Mesodermal cell (in vitro differentiated cells): Measurements from ENCODE around the gene ZNF585A.

Experiments used
- H3K27ac ChIP-seq: 2 replicates; pipeline ENCODE4 v1.7.0; 2013; ENCODE audit warnings: mild to moderate bottlenecking, low read depth, low read length, moderate library complexity; ENCODE audit not compliant: severe bottlenecking
- H3K36me3 ChIP-seq: 2 replicates; pipeline ENCODE4 v1.7.1; 2013; ENCODE audit warnings: mild to moderate bottlenecking, low read length, moderate library complexity; ENCODE audit not compliant: control insufficient read depth, insufficient read depth
- H3K4me1 ChIP-seq: one replicate; pipeline ENCODE4 v1.7.1; 2013; ENCODE audit warnings: mild to moderate bottlenecking, low read length; ENCODE audit not compliant: insufficient read depth, control insufficient read depth, poor library complexity, severe bottlenecking
- H3K4me3 ChIP-seq: 2 replicates; pipeline ENCODE4 v1.7.0; 2013; ENCODE audit warnings: low read length, control low read depth, mild to moderate bottlenecking; ENCODE audit not compliant: insufficient read depth, poor library complexity, severe bottlenecking; ENCODE audit errors: extremely low read depth
- H3K9me3 ChIP-seq: 2 replicates; pipeline ENCODE4 v1.7.1; 2013; ENCODE audit warnings: mild to moderate bottlenecking, low read length, moderate library complexity; ENCODE audit not compliant: control insufficient read depth
- WGBS, 2 experiments: methylation state at CpG; one replicate each; pipeline ENCODE4 v1.1.5; 2013; ENCODE audit warnings: missing lambda C conversion rate in 2 of 2; ENCODE audit not compliant: insufficient coverage in 2 of 2; 5-methylcytosine and 5-hydroxymethylcytosine counted together

Gene ZNF585A

DNA sequence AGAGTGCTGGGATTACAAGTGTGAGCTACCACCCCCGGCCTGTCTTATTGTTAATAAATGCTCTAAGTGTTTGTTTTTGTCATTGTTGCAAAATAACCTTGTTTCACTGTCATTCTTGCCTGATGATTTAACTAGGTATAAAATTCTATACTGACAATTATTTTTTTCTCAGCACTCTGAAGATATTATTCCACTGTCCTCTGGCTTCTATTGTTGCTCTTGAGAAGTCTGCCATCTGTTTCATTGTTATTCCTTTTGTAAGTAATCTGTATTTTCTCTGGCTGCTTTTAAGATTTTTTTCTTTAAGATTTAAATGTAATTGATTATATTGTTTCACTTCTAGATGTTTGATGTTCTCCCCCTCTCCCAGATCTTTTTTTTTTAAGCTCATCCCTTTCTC, 76.6 kb downstream of the ZNF585A start:
- no peaks in the 10 kb centered on the region for H3K4me1 ChIP-seq
- peaks cover 45% of the 10 kb centered on the region for H3K9me3 ChIP-seq
- no peak overlapping the region for H3K27ac ChIP-seq
- peaks cover 28% of the 10 kb centered on the region for H3K36me3 ChIP-seq
- no CpG with 5 or more reads among the region's 1 CpG for WGBS, 2 experiments
- no peak overlapping the region for H3K4me3 ChIP-seq
